K562 (cell line): Measurements from ENCODE around the gene RHO. TPM values are rescaled to one million over a fixed set of nuclear protein-coding genes. Genes with fewer than 3 reads are reported as not detected.
"Not testable (repeated sequence)": the region's sequence is repeated elsewhere in the genome, so short reads cannot be mapped to it uniquely, and the experiment has no call there.

Experiments used
- ATAC-seq: fragments of 200-7000 bp; cut with Tn5 transposase; 3 replicates; pipeline ENCODE4 v1.9.1; 2020; ENCODE audit warnings: moderate library complexity
- BruUV-seq: library from RNA; stranded (reverse); fragments of 400-500 nt; replicated peaks from 2 replicates; lab custom pipeline; 2021; lab: Mats Ljungman, UMichigan
- CTCF ChIA-PET: fragments of 300-600 bp; formaldehyde crosslinking; extraction: SDS; loops from one replicate; lab custom pipeline; 2021; ENCODE audit warnings: low intra/inter-chr PET ratio; lab: Yijun Ruan, JAX
- POLR2A ChIA-PET: fragments of 300-600, 350-650 bp; sonication (Branson Sonifier 250); formaldehyde crosslinking; extraction: SDS; loops from one replicate; lab custom pipeline; 2021; ENCODE audit warnings: antibody characterized with exemption, inconsistent platforms; lab: Yijun Ruan, JAX
- DNase-seq, 4 experiments: peaks; one replicate each; pipeline versions ENCODE4 v3.0.0 to v3.0.0-alpha.2; 2011 to 2018; ENCODE audit warnings: low spot score in 3 of 4, mixed read lengths in 3 of 4; ENCODE audit errors: extremely low read depth in 1 of 4
- FAIRE-seq: peaks from 2 replicates; lab custom pipeline; 2011; peaks lifted over from hg19 to GRCh38; lab: Jason Lieb, UNC
- H2AFZ ChIP-seq: 2 replicates; pipeline ENCODE4 v1.6.0; 2011; ENCODE audit warnings: low read depth, low read length, control low read depth, inconsistent platforms
- H3K27ac ChIP-seq: fragments of 200-600 bp; 3 replicates; pipeline ENCODE4 v1.8.0; 2011; ENCODE audit warnings: low read depth, mild to moderate bottlenecking, control low read depth, inconsistent platforms, low read length, moderate library complexity, mixed read lengths; ENCODE audit errors: extremely low read depth
- H3K27me3 ChIP-seq, 2 experiments: fragments of 300-600 bp in 1 of 2; 2 replicates in 1 of 2; 3 replicates in 1 of 2; pipeline versions ENCODE4 v1.6.0 to v1.8.0; 2011; ENCODE audit warnings: inconsistent platforms in 2 of 2, low read length in 2 of 2, mild to moderate bottlenecking in 1 of 2, mixed read lengths in 1 of 2, moderate library complexity in 1 of 2; ENCODE audit not compliant: control insufficient read depth in 2 of 2, insufficient read depth in 2 of 2
- H3K36me3 ChIP-seq: fragments of 300-600 bp; 3 replicates; pipeline ENCODE4 v1.8.0; 2011; ENCODE audit warnings: mild to moderate bottlenecking, low read length, inconsistent platforms; ENCODE audit not compliant: control insufficient read depth, insufficient read depth
- H3K4me1 ChIP-seq, 2 experiments: fragments of 200-600 bp in 1 of 2; replicated peaks in 1 of 2; 2 replicates in 1 of 2; 3 replicates in 1 of 2; pipeline versions ENCODE4 v1.5.1 to v1.8.0; 2011; ENCODE audit warnings: inconsistent platforms in 2 of 2, low read length in 2 of 2, mild to moderate bottlenecking in 1 of 2, mixed read lengths in 1 of 2, moderate library complexity in 1 of 2; ENCODE audit not compliant: control insufficient read depth in 2 of 2, insufficient read depth in 2 of 2
- H3K4me2 ChIP-seq: 2 replicates; pipeline ENCODE4 v1.6.1; 2011; ENCODE audit warnings: low read length, control low read depth, inconsistent platforms, mixed read lengths; ENCODE audit not compliant: insufficient read depth
- H3K4me3 ChIP-seq: fragments of 200-600 bp; sonication (generic), shearing (Covaris generic); 2 replicates; pipeline ENCODE4 v1.5.1; 2016; ENCODE audit warnings: control low read depth, inconsistent platforms
- H3K79me2 ChIP-seq: fragments of 200-600 bp; 3 replicates; pipeline ENCODE4 v1.8.0; 2011; ENCODE audit warnings: low read length, inconsistent platforms; ENCODE audit not compliant: control insufficient read depth, insufficient read depth
- H3K9ac ChIP-seq, 2 experiments: 2 replicates each; pipeline versions ENCODE4 v1.6.0 to v1.6.1; 2011; ENCODE audit warnings: low read depth in 2 of 2, low read length in 2 of 2, control low read depth in 1 of 2, inconsistent platforms in 1 of 2, mild to moderate bottlenecking in 1 of 2, mixed read lengths in 1 of 2; ENCODE audit not compliant: insufficient read depth in 1 of 2
- H3K9me1 ChIP-seq: one replicate; pipeline ENCODE4 v1.6.0; 2011; ENCODE audit warnings: inconsistent platforms, mild to moderate bottlenecking, low read length, moderate library complexity; ENCODE audit not compliant: control insufficient read depth, insufficient read depth
- H3K9me3 ChIP-seq: replicated peaks from 2 replicates; pipeline ENCODE4 v1.5.1; 2011; ENCODE audit warnings: low read depth, low read length, inconsistent platforms; ENCODE audit not compliant: control insufficient read depth, insufficient read depth
- H4K20me1 ChIP-seq: replicated peaks from 2 replicates; pipeline ENCODE4 v1.6.1; 2011; ENCODE audit warnings: low read length, inconsistent platforms, mixed read lengths; ENCODE audit not compliant: control insufficient read depth, insufficient read depth
- LEF1 ChIP-seq: fragments of 450-650 bp; IDR thresholded peaks from 2 replicates; pipeline ENCODE4 v1.6.1; 2016; ENCODE audit warnings: mild to moderate bottlenecking
- NR1H2 ChIP-seq: sonication (generic); formaldehyde crosslinking; IDR thresholded peaks from 2 replicates; pipeline ENCODE4 v1.4.0; 2020; ENCODE audit warnings: mild to moderate bottlenecking, missing genetic modification reagents
- WGBS: fragments of 100-300 bp; shearing (Covaris generic); methylation state at CpG from one replicate; pipeline ENCODE4 v1.1.6; 2016; ENCODE audit warnings: low coverage, mixed read lengths; ENCODE audit not compliant: insufficient coverage; ENCODE audit errors: missing lambda C conversion rate; 5-methylcytosine and 5-hydroxymethylcytosine counted together
- in situ Hi-C: fragments of 300-500 bp; cut with MboI; formaldehyde crosslinking; loops from 4 replicates; pipeline ENCODE4 v1.15.0; 2018; ENCODE audit warnings: inconsistent platforms, mixed read lengths
- intact Hi-C: fragments of 100-400 bp; cut with micrococcal nuclease; formaldehyde crosslinking; loops from 2 replicates; pipeline ENCODE4 v1.14.2; 2022
- polyA plus RNA-seq, 8 experiments: library from polyadenylated mRNA; depleted of rRNA in 4 of 8; stranded (reverse) in 5 of 8; unstranded in 3 of 8; fragments of >200 nt; fragmentation: Nextera tagmentation in 2 of 8; fragmentation: Illumina TruSeq in 1 of 8; extraction: Ambion mirVana in 2 of 8; extraction: Trizol in 1 of 8; gene quantifications; 2 replicates each; pipeline versions ENCODE4 v1.2.1 to v1.2.3, GENCODE V29; 2011 to 2014; ENCODE audit warnings: inconsistent platforms in 1 of 8, missing spikeins in 1 of 8
- total RNA-seq, 7 experiments: library from RNA; depleted of rRNA in 6 of 7; stranded (reverse); fragments of >200 nt in 6 of 7; fragmentation: Illumina TruSeq in 2 of 7; extraction: Trizol in 2 of 7; gene quantifications; 2 replicates each; pipeline versions ENCODE4 v1.2.1 to v1.2.3, GENCODE V29; 2011 to 2021; ENCODE audit warnings: low replicate concordance in 1 of 7

Gene RHO
- total and polyA plus RNA-seq, 9 of the 15 experiments (the other 6 are each of a cell fraction or from before 2014, with no cell fraction given), result not detected

DNA sequence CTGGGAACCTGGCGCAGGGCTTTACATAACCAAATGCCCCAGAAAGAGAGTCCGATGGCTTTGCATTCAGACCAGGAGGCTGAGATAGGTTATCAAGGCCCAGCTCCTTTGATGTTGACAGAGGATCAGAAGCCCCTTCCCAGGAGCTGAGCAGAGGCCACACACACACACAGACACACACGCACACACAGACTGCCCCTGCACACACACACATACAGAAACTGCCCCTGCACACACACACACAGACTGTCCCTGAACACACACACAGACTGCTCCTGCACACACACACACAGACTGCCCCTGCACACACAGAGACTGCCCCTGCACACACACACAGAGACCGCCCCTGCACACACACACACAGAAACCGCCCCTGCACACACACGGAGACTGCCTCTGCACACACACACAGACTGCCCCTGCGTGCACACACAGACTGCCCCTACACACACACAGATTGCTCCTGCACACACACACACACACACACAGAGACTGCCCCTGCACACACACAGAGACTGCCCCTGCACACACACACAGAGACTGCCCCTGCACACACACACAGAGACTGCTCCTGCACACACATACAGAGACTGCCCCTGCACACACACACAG lies 12.5 kb upstream of the RHO start:
- H3K9me1 ChIP-seq, H4K20me1 ChIP-seq, H3K9ac ChIP-seq, H3K79me2 ChIP-seq, ATAC-seq, DNase-seq, H3K27ac ChIP-seq, H3K4me1 ChIP-seq, H2AFZ ChIP-seq, H3K4me2 ChIP-seq, H3K4me3 ChIP-seq, in situ Hi-C loops, FAIRE-seq, H3K36me3 ChIP-seq, intact Hi-C loops, BruUV-seq, H3K9me3 ChIP-seq, H3K27me3 ChIP-seq, POLR2A ChIA-PET, CTCF ChIA-PET: not testable (repeated sequence)
- WGBS, result 86% methylated on average over 1 of the region's 7 CpGs

DNA sequence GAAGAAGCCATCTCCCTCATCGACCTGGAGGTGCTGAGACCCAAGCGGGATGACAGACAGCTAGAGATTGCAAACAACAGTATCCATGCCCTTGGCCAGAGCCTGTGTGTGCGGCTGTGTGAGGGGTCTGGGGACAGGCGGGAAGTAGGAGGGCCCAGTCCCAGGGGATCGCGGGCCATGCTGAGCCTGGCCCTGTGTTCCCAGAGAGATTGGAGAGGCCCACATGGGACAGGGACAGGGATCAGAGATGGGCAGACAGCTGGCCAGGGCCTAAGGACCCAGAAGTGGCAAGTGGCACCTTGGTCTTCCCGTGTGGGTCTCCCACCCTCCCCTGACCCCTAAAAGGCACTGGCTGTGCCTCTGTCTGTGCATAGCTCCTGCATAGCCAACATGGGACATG lies 10.9 kb upstream of the RHO start:
- TF ChIP-seq NR1H2 (CRISPR knock-in tag) (no peak), LEF1 (no peak)
- Histone ChIP-seq H2AFZ (no peak overlapping the region), H3K79me2 (no peaks in the 10 kb centered on the region), H3K36me3 (no peaks in the 10 kb centered on the region), H3K4me2 (no peak overlapping the region), H3K9me1 (no peaks in the 10 kb centered on the region), H3K4me3 (no peak overlapping the region), H3K9ac (no peak overlapping the region), H3K4me1 (no peaks in the 10 kb centered on the region), H3K9me3 (no peaks in the 10 kb centered on the region), H3K27ac (no peak overlapping the region), H4K20me1 (no peaks in the 10 kb centered on the region), H3K27me3 (0 out of 5 replicates have a peak, but pooled peaks cover 0 to 7% of the 10 kb centered on the region in 2 experiments)
- ChIA-PET CTCF (no interaction called here), POLR2A (interaction anchor here (0.6 kb wide), 1 partner anchor 17 kb away, joined by 3 read pairs; no protein-coding TSS in a partner anchor)
- no peak for ATAC-seq
- in situ Hi-C loops, result no loop called here
- FAIRE-seq, result no peak
- intact Hi-C loops, result no loop called here
- 55% methylated on average over 4 of the region's 7 CpGs for WGBS
- no peak for DNase-seq
- no TSS peak for BruUV-seq
